HepG2 (cell line): ENCODE measurements around the gene FIZ1. TPM values are rescaled to one million over a fixed set of nuclear protein-coding genes. Genes with fewer than 3 reads are reported as not detected.
A peak's percentile ranks its signal among the peaks of the same experiment; 100 is the strongest.

Experiments used
- EED ChIP-seq: sonication (generic); formaldehyde crosslinking; IDR thresholded peaks from 2 replicates; pipeline ENCODE4 v1.5.0; 2020; ENCODE audit warnings: mild to moderate bottlenecking, missing genetic modification reagents
- KDM3A ChIP-seq: IDR thresholded peaks from 2 replicates; pipeline ENCODE4 v1.6.1; 2018; ENCODE audit warnings: low read depth, missing compliant biosample characterization
- NAIF1 ChIP-seq: sonication (generic); formaldehyde crosslinking; IDR thresholded peaks from 2 replicates; pipeline ENCODE4 v1.5.0; 2020; ENCODE audit warnings: mild to moderate bottlenecking, missing genetic modification reagents, borderline replicate concordance
- PBX3 ChIP-seq: sonication (generic); formaldehyde crosslinking; IDR thresholded peaks from 2 replicates; pipeline ENCODE4 v1.8.1; 2023; ENCODE audit warnings: missing genetic modification reagents, inconsistent platforms, borderline replicate concordance
- RARA ChIP-seq: IDR thresholded peaks from 2 replicates; pipeline ENCODE4 v1.6.1; 2016; ENCODE audit warnings: missing genetic modification reagents, missing compliant biosample characterization
- TP53 ChIP-seq: sonication (generic); formaldehyde crosslinking; conservative IDR thresholded peaks from 2 replicates; pipeline ENCODE4 v1.4.0; 2020; ENCODE audit warnings: missing genetic modification reagents
- ZBTB44 ChIP-seq: sonication (generic); formaldehyde crosslinking; IDR thresholded peaks from 2 replicates; pipeline ENCODE4 v1.4.0; 2020; ENCODE audit warnings: missing genetic modification reagents
- ZEB1 ChIP-seq: IDR thresholded peaks from 2 replicates; pipeline ENCODE4 v1.6.1; 2012; ENCODE audit warnings: mild to moderate bottlenecking, low read depth, inconsistent platforms; ENCODE audit not compliant: insufficient replicate concordance
- ZNF10 ChIP-seq: sonication (generic); formaldehyde crosslinking; IDR thresholded peaks from 2 replicates; pipeline ENCODE4 v1.4.0; 2020; ENCODE audit warnings: mild to moderate bottlenecking, low read depth, missing genetic modification reagents, borderline replicate concordance
- ZNF160 ChIP-seq: sonication (generic); formaldehyde crosslinking; IDR thresholded peaks from 2 replicates; pipeline ENCODE4 v1.8.0; 2022; ENCODE audit warnings: mild to moderate bottlenecking, inconsistent platforms, missing genetic modification reagents
- ZNF180 ChIP-seq: sonication (generic); formaldehyde crosslinking; IDR thresholded peaks from 2 replicates; pipeline ENCODE4 v1.4.0; 2020; ENCODE audit warnings: low read depth, missing genetic modification reagents, borderline replicate concordance
- ZNF280D ChIP-seq: sonication (generic); formaldehyde crosslinking; IDR thresholded peaks from 2 replicates; pipeline ENCODE4 v1.5.1; 2020; ENCODE audit warnings: mild to moderate bottlenecking, missing genetic modification reagents
- ZNF382 ChIP-seq: sonication (generic); formaldehyde crosslinking; IDR thresholded peaks from 2 replicates; pipeline ENCODE4 v1.5.0; 2020; ENCODE audit warnings: missing genetic modification reagents, mild to moderate bottlenecking, borderline replicate concordance
- ZNF44 ChIP-seq: sonication (generic); formaldehyde crosslinking; IDR thresholded peaks from 2 replicates; pipeline ENCODE4 v1.5.1; 2020; ENCODE audit warnings: mild to moderate bottlenecking, missing genetic modification reagents
- ZNF543 ChIP-seq: sonication (generic); formaldehyde crosslinking; IDR thresholded peaks from 2 replicates; pipeline ENCODE4 v1.4.0; 2020; ENCODE audit warnings: mild to moderate bottlenecking, missing genetic modification reagents
- ZNF546 ChIP-seq: sonication (generic); formaldehyde crosslinking; conservative IDR thresholded peaks from 2 replicates; pipeline ENCODE4 v1.8.1; 2023; ENCODE audit warnings: mild to moderate bottlenecking, missing genetic modification reagents
- ZNF589 ChIP-seq: sonication (generic); formaldehyde crosslinking; conservative IDR thresholded peaks from 2 replicates; pipeline ENCODE4 v1.8.0; 2022; ENCODE audit warnings: mild to moderate bottlenecking, moderate library complexity, missing genetic modification reagents
- ZNF687 ChIP-seq: sonication (generic); formaldehyde crosslinking; IDR thresholded peaks from 2 replicates; pipeline ENCODE4 v1.5.1; 2020; ENCODE audit warnings: mild to moderate bottlenecking, missing genetic modification reagents, moderate library complexity
- polyA plus RNA-seq, 8 experiments: library from polyadenylated mRNA; depleted of rRNA in 3 of 8; stranded (reverse) in 7 of 8; unstranded in 1 of 8; fragments of >200 nt; fragmentation: Illumina TruSeq in 4 of 8; extraction: Trizol in 4 of 8; gene quantifications; 2 replicates each; pipeline versions ENCODE4 v1.2.1 to v1.2.3, GENCODE V29; 2011 to 2016; ENCODE audit warnings: low read depth in 4 of 8, missing spikeins in 1 of 8, mixed read lengths in 1 of 8; ENCODE audit not compliant: insufficient read depth in 1 of 8
- total RNA-seq, 5 experiments: library from RNA; depleted of rRNA; stranded (reverse); fragments of >200 nt; fragmentation: Illumina TruSeq; extraction: Trizol; gene quantifications; 2 replicates each; pipeline ENCODE4 v1.2.3, GENCODE V29; 2016; ENCODE audit warnings: low read depth in 1 of 5

The FIZ1 gene
- total and polyA plus RNA-seq, 2 of the 13 experiments (the other 11 are each of a cell fraction or from before 2014, with no cell fraction given) = 3.6 to 5.9 TPM

- TF ChIP-seq ZNF382 (CRISPR knock-in tag) (no peak), KDM3A (CRISPR knock-in tag) (0 out of 2 replicates have a peak, but pooled peaks have one; percentile 58), RARA (CRISPR knock-in tag) (no peak), NAIF1 (CRISPR knock-in tag) (no peak), TP53 (CRISPR knock-in tag) (no peak), PBX3 (CRISPR knock-in tag) (no peak), EED (peak; percentile 65; the same call in 1 of the 2 replicates), ZEB1 (peak; percentile 55), ZNF589 (0 out of 2 replicates have a peak, but pooled peaks have one; percentile 39), ZNF160 (CRISPR knock-in tag) (no peak), ZNF280D (CRISPR knock-in tag) (0 out of 2 replicates have a peak, but pooled peaks have one; percentile 46), ZNF44 (CRISPR knock-in tag) (0 out of 2 replicates have a peak, but pooled peaks have one; percentile 56), ZNF543 (peak; percentile 51; the same call in 1 of the 2 replicates), ZNF180 (CRISPR knock-in tag) (no peak), ZNF687 (CRISPR knock-in tag) (peak; percentile 77), ZBTB44 (CRISPR knock-in tag) (no peak), ZNF546 (CRISPR knock-in tag) (no peak), ZNF10 (CRISPR knock-in tag) (no peak)
These were observed 48.6 kb upstream of the FIZ1 start, which contains the start of gene CCDC106 (continued) for GRCh38 chr19:55647732-55648584.
